HG03196 (cell line): ENCODE measurements around the gene BMP7.

Source experiments
- ATAC-seq: cut with Tn5 transposase; IDR thresholded peaks from one replicate; pipeline ENCODE4 v1.9.1; 2021; ENCODE audit not compliant: unreplicated experiment

Gene BMP7

DNA sequence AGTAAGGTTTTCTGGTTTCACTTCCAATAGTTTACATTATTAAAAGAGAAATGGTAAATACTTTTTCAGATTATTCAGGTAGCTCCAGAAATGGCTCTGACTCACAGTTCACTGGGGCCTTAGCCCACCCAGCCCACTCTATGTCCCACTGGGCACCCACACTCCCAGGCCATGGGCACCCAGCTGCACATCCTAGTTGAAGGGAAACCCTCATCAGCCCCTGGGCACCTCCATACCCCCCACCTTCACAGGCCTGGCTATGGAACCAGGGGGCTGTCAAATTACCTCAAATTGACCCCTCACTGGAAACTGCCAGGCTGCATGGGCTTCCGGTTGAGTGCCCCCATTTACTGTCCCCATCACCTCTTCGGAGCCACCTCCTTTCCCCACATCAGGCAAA lies 51.5 kb downstream of the BMP7 start:
- ATAC-seq: no peak

DNA sequence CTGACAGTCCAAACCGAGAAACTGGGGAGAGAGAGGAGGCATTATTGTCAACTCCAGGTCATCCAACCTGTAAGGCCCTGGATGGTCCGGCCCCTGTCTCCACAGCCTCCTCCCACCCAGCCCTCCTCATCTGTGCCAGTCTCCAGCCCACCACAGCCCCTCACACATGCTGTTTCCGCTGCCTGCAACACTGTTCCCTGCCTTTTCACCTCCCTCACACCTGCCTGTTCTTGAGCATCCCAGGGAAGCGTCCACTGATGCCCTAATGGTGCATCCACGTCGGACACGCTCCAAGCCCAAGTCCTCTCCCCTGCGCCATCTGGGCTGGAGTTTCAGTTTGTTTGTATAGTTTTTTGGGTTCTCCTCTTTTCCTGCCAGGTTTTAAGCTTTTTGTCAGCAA lies 52.0 kb downstream of the BMP7 start:
- no peak for ATAC-seq

DNA sequence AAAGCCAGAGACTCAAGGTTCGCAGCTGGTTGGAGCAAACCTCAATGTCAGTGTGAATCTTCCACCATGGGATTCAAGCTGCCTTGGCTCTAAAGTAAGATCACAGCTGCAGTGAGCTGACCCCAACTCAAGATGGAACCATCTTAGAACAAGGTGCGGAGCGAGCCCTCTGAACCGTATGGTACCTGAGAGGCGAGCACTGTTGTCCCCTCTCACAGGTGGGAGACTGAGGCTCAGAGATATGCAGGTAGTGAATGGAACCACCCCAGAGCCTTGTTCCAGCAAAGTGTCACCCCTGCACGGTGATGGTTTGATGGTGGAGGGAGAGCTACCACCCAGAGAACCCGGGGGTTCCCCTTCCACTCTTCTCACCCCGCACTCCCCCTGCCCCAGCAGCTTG lies 52.5 kb downstream of the BMP7 start:
- no peak for ATAC-seq

DNA sequence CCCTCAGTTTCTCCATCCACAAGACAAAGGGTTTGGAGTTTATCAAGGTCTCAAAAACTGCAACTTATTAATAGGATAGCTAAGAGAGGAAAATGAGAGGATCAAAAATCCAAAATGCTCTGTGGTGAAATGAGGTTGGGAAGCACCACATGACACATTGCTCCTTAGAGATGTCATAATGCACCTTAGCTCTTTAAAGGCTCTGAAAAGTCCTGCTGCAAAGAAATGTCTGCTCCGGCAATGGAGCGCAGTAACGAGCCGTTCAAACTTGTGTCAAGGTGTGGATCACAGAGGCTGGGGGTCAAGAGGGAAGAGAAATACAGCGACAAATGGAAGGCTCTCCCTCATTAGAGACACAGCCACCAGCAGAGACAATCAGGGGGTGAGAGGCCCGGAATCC lies 53.1 kb downstream of the BMP7 start:
- ATAC-seq: no peak

DNA sequence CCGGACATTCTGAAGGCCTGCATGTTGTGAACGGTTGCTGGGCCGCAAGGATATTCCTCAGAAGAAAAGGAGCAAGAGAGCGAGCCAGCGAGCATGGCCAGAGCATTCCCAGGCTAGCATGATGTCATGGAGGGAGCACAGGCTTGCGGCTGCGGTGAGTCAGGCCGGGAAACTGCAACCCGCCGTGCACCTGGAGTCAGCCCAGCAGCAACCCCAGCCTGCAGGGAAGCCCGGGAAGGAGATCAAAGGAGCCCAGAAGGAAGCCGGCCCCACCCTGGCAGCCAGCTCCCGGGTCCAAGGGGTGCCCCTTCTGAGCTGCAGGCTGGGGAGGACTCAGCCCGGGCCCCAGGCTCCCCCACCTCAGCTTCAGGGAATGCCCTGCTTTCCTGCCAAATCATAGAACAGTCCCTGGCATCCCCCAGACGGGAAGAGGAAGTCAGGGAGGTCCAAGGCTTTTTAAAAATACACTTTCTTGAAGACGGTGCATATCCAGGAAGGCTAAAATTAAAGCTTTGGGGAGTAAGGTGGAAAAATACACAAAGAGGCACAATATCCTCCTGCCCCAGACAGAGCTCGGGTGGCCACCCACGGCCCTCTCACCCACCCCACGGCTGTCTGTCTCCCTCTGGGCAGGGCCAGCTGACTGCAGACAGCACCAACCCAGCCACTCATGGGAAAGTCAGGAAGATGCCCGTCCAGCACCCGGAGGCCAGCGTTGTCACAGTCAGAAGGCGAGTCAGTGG lies 53.7 kb downstream of the BMP7 start:
- no peak for ATAC-seq

DNA sequence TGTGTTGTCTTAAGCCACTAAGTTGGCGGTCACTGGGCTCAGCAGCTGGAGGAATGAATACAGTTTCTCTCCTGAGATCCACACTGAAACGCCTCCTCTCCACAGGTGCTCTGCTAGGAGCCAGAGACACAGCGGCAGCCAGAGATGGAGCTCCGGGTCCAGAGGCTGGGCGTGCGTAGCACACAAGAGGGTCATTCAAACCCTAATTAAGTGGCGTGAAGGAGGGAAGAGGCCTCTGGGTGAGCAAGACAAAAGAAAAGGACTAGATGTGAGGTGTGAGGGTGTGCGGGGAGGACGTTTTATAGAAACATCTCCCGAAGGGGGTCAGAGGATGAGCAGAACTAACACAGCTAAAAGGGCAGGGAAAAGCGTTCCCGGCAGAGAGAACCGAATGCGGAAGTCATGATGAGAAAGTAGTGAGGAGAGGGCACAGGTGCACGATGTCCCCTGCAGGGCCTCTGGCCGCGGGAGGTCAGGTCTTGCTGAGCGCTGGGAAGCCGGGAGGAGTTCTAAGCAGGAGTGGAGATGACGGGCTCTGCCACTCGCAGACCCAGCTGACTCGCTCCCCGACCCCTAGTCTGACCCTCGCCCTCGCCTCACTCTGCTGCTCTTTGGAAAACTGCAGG lies 54.4 kb downstream of the BMP7 start:
- no peak for ATAC-seq

DNA sequence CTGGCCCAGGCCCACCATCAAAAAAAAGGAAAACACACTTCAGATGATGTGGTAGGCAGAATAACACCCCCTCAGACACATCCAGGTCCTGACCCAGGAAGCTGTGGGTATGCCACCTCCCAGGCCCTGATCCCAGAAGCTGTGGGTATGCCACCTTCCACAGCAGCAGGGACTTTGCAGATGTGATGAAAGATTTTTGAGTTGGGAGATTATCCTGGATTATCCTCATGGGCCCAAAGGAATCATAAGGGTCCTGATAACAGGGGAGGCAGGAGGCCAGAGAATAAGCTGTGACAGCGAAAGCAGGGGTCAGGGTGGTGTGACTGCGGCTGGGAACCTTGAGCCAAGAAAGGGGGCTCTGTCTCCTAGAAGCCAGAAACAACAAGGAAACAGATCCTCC lies 55.0 kb downstream of the BMP7 start:
- ATAC-seq: no peak

DNA sequence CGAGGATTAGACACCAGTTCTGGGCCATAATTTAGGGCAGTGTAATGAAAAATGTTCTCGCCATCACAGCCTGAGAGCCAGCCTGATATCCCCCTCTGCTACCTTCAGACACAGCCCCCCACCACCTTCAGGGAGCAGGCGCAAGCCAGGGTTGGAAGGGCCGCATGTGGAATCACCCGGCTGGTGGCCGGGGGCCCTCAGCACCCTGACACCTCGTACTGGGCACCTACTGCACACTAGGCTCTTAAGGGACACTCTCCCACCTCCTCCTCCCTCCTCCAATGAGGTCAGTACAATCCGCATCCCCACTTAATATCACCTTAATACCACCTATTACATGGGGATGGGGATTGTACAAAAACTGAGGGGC lies 55.5 kb downstream of the BMP7 start:
- no peak for ATAC-seq

DNA sequence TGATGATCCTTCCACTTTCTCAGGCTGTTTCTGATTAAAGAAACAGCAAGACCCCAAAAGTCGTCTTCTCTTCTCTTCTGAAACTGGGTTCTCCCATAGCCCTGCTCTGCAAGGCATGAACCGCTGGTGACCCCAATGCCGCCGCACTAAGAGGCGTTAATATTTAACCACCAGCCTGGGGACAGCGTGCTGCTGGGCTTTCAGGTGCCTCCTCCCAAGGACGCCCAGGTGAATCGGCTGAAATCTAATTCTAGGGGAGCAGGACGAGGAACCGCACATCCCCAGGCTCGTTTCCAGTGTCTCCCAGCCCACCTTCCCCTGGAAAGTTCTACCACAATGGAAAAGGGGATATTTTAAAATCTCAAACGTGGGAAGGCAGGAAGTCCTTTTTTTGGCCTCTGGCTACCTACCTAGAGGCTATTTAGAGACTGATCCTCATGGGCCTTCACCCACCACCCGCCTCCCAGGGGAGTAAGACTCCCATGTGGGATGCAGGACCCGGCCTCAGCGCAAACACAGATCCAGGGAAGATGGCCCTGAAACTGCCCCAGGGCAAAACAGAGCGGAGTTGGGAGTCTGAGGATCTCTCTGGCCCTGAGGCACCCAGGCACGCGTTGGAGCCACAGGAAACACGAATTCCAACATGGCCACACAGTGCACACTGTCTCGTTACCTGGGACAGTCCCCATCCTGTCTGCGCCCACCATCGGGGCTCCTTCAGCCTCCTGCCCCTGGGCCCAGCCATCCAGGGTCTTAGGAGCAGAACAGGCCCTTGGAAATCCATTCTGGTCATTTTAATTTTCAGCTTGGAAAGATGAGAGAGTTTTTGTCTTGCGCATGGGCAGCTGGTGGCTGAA lies 56.2 kb downstream of the BMP7 start:
- no peak for ATAC-seq

DNA sequence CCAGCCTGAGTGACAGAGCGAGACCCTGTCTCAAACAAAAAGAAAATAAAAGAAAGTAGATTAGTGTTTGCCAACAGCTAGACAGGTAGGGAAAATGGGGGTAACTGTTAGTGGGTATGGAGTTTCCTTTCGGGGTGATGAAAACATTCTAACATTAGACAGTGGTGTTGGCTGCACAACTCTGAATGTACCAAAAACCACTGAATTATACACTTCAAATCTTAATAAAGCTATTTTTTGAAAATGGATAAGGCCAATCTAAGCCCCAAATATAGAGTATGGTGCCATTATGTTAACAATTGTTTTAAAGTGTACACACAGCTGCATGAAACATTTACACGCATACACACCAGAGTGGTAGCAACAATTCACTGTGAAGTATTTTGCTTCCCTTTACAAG lies 57.0 kb downstream of the BMP7 start:
- no peak for ATAC-seq

DNA sequence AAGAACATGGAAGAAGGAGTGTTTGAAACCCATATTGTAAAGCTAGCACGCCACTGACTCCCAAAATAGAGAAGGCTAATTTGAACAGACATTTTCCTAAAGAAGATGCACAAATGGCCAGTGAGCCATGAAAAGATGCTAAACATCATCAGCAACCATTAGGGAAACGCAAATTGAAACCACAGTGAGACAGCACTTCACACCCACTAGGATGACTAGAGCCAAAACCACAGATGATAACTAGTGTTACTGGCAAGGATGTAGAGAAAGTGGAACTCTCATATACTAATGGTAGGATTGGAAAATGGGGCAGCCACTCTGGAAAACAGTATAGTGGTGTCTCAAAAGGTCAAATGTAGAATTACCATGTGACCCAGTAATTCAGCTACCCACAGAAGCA lies 58.2 kb downstream of the BMP7 start:
- ATAC-seq: no peak

DNA sequence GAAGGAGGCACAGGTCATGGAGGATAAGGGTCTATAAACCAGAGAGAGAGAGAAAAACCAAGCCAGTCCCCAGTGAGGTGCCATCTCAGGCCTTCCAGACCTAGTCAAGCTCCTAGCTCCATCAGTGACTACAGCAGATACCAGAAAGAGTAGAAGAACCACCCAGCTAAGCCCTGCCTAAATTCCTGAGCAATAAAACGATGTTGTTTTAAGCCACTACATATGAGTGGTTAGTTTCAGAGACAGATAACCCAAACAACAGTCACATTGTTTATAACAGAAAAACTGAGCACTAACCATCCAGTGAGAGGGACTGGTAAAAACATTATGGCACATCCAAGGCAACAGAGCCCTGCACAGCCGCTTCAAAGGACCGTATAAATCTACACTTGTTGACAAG lies 59.2 kb downstream of the BMP7 start:
- ATAC-seq: no peak

DNA sequence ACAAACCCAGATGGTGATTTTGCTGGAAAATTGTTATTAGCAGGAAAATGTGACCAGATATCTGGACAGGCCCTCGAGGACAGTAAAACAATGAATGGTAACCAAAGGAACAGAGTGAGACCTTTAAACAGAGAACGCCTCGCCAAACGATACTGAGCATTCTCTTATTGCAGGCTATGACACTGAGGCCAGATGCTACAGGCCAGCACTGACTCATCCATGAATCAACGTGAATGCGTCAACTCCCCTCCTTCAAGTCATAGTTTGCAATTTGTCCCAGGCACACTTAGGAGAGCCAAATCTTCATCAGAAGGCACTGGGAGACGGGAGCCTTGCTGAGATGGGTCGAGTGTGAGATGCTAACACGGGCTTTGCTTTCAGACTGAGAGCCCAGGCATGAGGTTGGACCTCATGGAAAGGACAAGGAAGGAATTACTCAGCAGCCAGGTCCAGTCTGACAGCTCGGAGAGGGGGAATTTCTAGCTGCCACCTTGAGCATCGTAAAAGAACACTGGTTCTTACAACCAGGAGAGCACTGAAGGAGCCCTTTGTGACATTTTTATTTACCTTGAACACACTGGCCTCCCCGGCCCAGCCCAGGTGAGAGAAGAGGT lies 60.7 kb downstream of the BMP7 start:
- no peak for ATAC-seq

DNA sequence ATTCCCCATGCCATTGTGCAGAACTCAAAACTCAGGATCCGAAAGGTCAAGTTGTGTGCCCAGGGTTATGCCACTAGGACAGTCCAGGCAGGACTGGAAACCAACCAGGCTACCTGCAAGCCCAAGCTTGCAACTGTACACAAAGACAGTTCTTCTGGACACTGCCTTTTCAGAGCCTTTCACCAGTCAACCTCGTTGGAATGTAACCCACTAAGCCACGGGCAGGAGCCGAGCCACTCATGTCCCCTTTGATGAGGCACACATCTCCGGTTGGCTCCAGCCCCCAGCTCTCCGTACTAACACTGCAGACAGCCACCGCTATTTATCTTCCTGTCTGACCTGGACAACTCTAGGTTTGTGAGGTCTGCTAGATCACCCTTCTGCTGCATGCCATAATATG lies 62.5 kb downstream of the BMP7 start:
- no peak for ATAC-seq

DNA sequence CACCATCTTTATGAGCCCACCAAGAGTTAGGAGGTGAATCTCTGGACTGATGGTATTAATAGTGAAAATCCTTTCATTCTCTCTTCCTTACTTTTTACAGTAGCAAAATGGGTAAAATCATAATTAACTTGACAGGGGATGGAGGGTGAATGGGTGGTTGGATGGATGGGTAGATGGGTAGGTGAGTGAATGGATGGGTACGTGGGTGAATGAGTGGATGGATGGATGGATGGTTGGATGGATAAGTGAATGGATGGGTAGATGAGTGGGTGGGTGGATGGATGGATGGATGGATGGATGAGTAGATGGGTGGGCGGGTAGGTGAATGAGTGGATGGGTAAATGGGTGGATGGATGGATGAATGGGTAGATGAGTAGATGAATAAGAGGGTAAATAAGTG lies 63.2 kb downstream of the BMP7 start:
- ATAC-seq: no peak

DNA sequence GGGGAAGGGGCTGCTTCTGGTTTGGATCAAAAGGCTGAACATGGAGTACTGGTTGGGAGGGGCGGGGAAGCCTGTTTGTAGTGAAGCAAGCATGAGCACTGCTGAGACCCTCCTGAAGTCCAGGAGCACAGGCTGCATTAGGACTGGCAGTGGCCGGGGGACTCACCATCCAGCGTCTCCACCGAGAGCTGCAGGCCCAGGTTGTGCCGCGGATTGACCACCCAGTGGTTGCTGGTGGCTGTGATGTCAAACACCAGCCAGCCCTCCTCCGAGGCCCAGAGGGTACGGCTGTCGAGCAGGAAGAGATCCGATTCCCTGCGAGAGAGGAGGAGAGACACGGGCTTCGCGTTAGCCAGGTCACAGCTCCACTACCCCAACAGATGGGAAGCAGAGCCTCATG lies 64.1 kb downstream of the BMP7 start:
- ATAC-seq: no peak

DNA sequence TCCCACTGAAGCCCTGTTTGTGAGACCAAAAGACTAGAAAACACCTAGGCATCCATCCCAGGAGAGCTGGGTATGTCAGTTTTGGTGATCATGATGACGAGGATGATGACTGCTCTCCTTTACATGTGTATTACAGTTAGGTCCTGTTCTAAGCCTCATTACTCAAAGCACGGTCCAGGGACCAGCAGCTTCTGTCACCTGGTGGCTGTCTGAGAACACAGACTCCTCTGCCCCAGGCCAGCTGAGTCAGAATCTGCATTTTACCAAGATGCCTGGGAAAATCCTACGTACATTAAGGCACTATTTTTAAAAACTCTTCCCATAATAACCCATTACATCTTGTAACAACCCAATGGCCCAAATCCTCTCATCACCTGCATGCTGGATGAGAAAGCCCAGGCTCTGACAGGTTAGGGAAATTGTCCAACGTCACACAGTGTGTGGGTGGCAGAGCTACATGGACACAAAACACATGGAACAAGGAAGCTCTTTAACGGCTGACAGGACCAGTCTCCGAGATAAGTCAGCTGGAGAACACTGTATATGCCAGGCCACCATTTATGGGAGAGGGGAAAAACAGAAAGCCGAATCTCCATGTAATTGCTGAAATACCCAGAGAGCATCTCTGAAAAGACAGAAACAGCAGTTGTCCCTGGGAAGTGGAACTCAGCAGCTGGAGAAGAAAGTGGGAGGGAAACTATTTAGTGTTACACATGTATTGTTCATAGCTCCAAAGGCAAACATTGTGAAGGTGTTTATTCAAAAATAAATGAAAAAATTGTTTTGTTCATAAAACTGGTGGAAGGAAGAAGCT lies 65.4 kb downstream of the BMP7 start:
- ATAC-seq: no peak

DNA sequence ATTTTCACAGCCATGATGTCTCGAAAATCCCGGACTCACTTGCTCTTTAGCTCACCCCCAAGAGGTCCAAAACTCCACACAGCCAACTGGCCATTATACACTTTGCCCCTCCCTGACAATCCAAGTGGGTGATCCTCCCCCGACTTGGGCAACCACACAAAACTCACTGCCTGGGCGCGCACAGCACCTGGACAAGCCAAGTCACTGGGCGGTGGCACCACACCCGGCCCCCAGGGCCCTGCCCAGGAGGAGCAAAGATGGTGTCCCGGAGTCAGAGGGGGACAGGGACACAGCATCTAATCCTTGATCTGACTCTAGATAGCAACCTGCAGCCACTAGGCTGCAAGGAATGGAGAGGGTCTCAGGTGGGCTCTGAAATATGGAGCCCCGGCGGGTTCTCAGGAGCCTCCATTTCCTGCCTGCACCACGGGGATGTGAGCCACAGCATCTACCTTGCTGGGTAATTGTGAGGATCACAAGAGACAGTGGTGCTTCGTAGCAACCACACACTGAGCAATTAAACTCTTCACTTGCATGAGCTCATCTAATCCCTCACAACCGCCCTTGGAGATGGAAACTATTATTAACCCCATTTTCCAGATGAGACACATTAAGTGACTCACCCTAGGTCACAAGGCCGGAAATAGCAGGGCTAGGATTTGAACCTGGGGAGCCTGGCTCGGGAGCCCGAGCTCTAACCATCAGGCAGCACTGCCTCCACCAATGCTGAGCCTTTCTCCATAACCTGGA lies 66.6 kb downstream of the BMP7 start:
- no peak for ATAC-seq

DNA sequence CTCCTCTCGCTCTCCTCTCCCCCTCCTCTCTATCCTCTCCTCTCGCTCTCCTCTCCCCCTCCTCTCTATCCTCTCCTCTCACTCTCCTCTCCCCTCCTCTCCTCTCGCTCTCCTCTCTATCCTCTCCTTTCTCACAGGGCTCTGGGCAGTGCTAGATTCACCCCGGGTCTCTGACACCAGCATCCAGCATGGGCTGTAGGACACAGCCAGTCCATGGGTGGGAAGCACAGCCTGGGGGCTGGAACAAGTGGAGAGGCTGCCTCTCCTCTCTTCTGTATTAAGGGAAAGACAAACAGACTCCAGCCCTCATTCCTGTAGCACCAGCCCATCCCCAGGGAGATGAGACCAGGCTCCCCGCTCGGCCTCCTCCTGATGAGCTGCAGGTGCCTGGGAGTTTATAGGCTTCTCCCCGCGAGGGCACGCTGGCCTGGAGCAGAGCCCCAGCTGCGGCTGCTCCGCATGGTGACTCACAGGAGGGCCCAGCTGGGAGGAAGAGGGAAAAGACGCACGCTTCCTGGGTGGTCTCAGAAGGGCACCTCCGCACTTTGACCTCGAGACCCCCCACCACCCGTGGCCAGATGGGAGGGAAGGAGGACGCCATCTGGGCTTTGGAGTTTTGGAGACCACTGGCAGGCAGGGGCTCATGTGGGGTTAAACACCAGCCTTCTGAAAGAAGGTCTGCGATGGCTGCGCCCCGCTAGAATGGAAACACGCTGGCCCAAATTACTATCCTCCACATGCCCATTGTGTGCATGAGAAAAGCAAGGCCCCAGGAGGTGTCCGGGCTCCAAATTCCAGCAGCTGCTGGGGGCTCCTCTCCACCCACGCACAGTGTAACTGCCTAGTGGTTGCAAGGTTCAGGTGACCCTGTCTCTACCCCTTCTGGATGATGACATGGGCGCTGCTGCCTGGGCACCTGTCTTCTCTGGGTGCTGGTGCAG lies 68.0 kb downstream of the BMP7 start:
- ATAC-seq: no peak
